HepG2 (cell line): ENCODE measurements around the gene PCDHGA5.

Experiments used
- CTCF ChIP-seq: sonication (generic); formaldehyde crosslinking; IDR thresholded peaks from 2 replicates; pipeline ENCODE4 v1.5.0; 2020; ENCODE audit warnings: mild to moderate bottlenecking, missing genetic modification reagents, moderate library complexity
- E2F1 ChIP-seq: sonication (generic); formaldehyde crosslinking; IDR thresholded peaks from 2 replicates; pipeline ENCODE4 v1.5.0; 2020; ENCODE audit warnings: missing genetic modification reagents
- MEIS2 ChIP-seq: sonication (generic); formaldehyde crosslinking; IDR thresholded peaks from 2 replicates; pipeline ENCODE4 v1.9.0; 2021; ENCODE audit warnings: mild to moderate bottlenecking, missing genetic modification reagents
- TCF7L2 ChIP-seq: IDR thresholded peaks from 2 replicates; pipeline ENCODE4 v1.6.1; 2011; ENCODE audit warnings: mild to moderate bottlenecking, low read depth, low read length, moderate library complexity

GRCh38 chr5:141411575-141411974 is 47.6 kb downstream of the PCDHGA5 start:
- no peak for TF ChIP-seq MEIS2
- no peak for TF ChIP-seq E2F1 (CRISPR knock-in tag)
- TF ChIP-seq CTCF (CRISPR knock-in tag) = no peak
- no peak for TF ChIP-seq TCF7L2
